A549 (cell line): ENCODE measurements around the gene TGFBI.

ENCODE experiments used
- CBX8 ChIP-seq: fragments of 200-600 bp; sonication (generic); IDR thresholded peaks from 2 replicates; pipeline ENCODE4 v1.6.1; 2016
- CEBPB ChIP-seq, 2 experiments: fragments of >200 bp in 1 of 2; sonication (Bioruptor Twin) in 1 of 2; formaldehyde crosslinking in 1 of 2; IDR thresholded peaks; 2 replicates each; pipeline ENCODE4 v1.6.1; 2012 to 2016
- CTCF ChIP-seq: fragments of >200 bp; sonication (Bioruptor Twin); formaldehyde crosslinking; IDR thresholded peaks from 3 replicates; pipeline ENCODE4 v1.5.1; 2016
- FOSL2 ChIP-seq, 2 experiments: fragments of 450-650 bp in 1 of 2; fragments of >200 bp in 1 of 2; sonication (Bioruptor Twin) in 1 of 2; formaldehyde crosslinking; IDR thresholded peaks; 2 replicates each; pipeline versions ENCODE4 v1.5.0 to v1.6.1; 2016 to 2020; ENCODE audit warnings: mild to moderate bottlenecking in 1 of 2, moderate library complexity in 1 of 2
- NFE2L2 ChIP-seq: fragments of 150-350 bp; conservative IDR thresholded peaks from 2 replicates; pipeline ENCODE4 v1.6.1; 2014; ENCODE audit warnings: low read length
- NPAS2 ChIP-seq: fragments of 250-450 bp; sonication (Bioruptor Pico); IDR thresholded peaks from 2 replicates; pipeline ENCODE4 v1.8.0; 2022; ENCODE audit warnings: mild to moderate bottlenecking, moderate library complexity, borderline replicate concordance
- NR3C1 ChIP-seq: fragments of >200 bp; sonication (Bioruptor Twin); formaldehyde crosslinking; IDR thresholded peaks from 3 replicates; pipeline ENCODE4 v1.6.1; 2017
- RFX5 ChIP-seq: fragments of 450-650 bp; IDR thresholded peaks from 2 replicates; pipeline ENCODE4 v1.7.1; 2014; ENCODE audit warnings: antibody characterized with exemption, mild to moderate bottlenecking, moderate library complexity
- RNF2 ChIP-seq: fragments of 200-600 bp; sonication (generic); IDR thresholded peaks from 2 replicates; pipeline ENCODE4 v1.6.1; 2016; ENCODE audit warnings: low read depth, mild to moderate bottlenecking, antibody characterized with exemption, moderate library complexity, borderline replicate concordance
- TF ChIP-seq, protein P1 (sequence below): fragments of 150-350 bp; IDR thresholded peaks from 2 replicates; pipeline ENCODE4 v1.6.1; 2014; ENCODE audit warnings: low read depth, mild to moderate bottlenecking, low read length

DNA sequence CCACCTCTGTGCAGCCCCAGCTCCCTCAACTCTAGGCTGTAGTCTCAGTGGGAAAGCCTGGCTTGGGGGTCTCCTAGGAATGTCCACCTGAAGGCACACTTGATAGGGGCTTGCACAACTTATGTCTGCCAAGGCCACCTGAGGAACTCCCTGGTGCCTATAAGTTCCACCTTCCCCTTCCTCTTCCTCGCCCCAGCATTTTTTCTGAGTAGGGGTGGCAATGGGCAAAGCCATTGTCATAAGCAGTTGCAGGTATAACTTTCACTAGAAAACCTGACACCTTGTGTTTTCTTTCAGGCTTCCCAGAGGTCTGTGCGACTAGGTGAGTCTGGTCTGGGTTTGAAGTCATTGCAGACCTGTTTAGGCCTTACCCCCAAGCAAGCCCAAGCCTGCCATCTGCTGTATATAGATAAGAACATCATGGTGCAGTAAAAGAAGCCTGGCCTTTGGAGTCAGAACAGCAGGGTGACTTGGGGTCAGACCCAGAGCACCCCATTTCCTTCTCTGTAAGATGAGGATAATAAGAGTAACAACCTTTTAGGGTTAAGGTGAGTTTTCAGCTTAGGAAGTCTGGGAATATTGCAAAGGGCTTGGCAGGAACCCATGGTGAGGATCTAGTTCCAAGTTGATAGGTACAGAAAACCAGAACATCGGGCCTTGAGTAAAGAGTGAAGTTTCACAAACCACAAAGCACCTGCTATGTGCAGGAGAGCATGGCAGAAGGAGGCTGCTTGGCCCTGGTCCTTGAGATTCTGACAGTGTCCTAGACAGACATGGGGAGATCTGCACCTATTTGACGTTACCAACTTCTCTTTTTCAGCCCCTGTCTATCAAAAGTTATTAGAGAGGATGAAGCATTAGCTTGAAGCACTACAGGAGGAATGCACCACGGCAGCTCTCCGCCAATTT lies 33.8 kb downstream of the TGFBI start:
- peak; percentile 53 for TF ChIP-seq CTCF
- TF ChIP-seq NFE2L2, result no peak
- TF ChIP-seq, protein P1, sequence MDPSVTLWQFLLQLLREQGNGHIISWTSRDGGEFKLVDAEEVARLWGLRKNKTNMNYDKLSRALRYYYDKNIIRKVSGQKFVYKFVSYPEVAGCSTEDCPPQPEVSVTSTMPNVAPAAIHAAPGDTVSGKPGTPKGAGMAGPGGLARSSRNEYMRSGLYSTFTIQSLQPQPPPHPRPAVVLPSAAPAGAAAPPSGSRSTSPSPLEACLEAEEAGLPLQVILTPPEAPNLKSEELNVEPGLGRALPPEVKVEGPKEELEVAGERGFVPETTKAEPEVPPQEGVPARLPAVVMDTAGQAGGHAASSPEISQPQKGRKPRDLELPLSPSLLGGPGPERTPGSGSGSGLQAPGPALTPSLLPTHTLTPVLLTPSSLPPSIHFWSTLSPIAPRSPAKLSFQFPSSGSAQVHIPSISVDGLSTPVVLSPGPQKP, result no peak
- TF ChIP-seq CEBPB (IDR thresholded peaks at IDR 0.05), result no peak; a peak in 1 of 4 replicates
- no peak for TF ChIP-seq NR3C1
- no peak for TF ChIP-seq NPAS2 (CRISPR knock-in tag)
- TF ChIP-seq RNF2, result no peak
- TF ChIP-seq RFX5, result no peak
- TF ChIP-seq CBX8, result no peak
- TF ChIP-seq FOSL2 (IDR thresholded peaks at IDR 0.05), result no peak
- TF ChIP-seq FOSL2 (CRISPR knock-in tag; IDR thresholded peaks at IDR 0.05), result no peak
